Keratinocyte (primary cell): Measurements from ENCODE around the gene PRR7.

Source experiments
- CTCF ChIP-seq, 3 experiments: IDR thresholded peaks in 1 of 3; conservative IDR thresholded peaks in 1 of 3; optimal IDR thresholded peaks in 1 of 3; 2 replicates in 2 of 3; 3 replicates in 1 of 3; pipeline versions ENCODE3 to v1.5.1; 2011; ENCODE audit warnings: low read length in 3 of 3, mild to moderate bottlenecking in 3 of 3, moderate library complexity in 2 of 3, control low read depth in 1 of 3, inconsistent platforms in 1 of 3; ENCODE audit not compliant: insufficient read depth in 2 of 3; ENCODE audit errors: extremely low read depth in 1 of 3
- EZH2 ChIP-seq: IDR thresholded peaks from one replicate; pipeline ENCODE4 v1.6.1; 2012; ENCODE audit warnings: inconsistent platforms, mild to moderate bottlenecking, low read length, moderate library complexity

DNA sequence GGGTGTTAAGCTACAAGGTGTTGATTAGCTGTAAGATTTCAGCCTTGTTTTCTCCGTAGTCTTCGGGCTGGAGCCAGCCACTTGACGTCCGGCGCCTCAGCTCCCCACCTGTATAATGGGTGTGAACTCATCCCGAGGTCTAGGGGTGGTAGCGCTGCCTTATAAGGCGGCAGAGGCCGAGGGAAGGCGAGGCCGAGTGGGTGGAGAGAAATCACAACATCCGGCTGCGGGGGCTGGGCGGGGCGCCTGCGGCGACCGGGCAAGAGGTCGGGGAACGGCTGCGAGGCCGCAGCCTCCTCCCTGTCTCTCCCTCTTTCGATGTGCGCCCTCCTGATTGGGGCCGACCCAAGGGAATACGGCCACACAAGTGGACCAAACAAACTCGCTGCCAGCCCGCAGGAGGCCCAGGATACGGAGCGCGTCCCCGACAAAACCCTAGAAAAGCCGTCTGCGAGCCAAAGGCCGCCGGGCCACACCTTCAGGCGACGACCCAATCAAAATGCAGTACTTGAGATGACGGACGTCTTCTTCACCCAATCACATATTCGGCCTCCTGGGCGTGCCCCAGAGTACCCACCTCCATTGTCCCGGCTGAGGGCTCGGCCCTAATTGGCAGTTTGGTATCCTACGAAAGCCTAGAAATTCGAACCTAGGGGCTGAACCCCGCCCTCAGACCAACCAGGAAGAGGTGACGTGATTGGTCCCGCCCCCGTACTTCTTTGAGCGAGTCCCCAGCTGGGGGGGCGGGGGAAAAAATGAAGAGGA, 20.6 kb upstream of the PRR7 start:
- TF ChIP-seq CTCF (optimal IDR thresholded peaks at IDR 0.05 in 1 of 3, IDR thresholded peaks at IDR 0.05 in 1 of 3, conservative IDR thresholded peaks at IDR 0.05 in 1 of 3; ENCODE audit: extremely low read depth in 1 of 3, insufficient read depth in 2 of 3, low read length in 3 of 3): no peak
- TF ChIP-seq EZH2: no peak
